Right lobe of liver (tissue), 6 donors: ENCODE measurements around the gene RAX. TPM values are rescaled to one million over a fixed set of nuclear protein-coding genes. Genes with fewer than 3 reads are reported as not detected.
A peak's percentile ranks its signal among the peaks of the same experiment; 100 is the strongest.

Source experiments
- ATAC-seq, 4 donors: fragments of 200-7000 bp; cut with Tn5 transposase; one replicate each; pipeline ENCODE4 v1.9.1; 2020; ENCODE audit warnings: mild to moderate bottlenecking in 4 of 4, moderate library complexity in 4 of 4
- DNase-seq, 3 donors: peaks; one replicate each; pipeline ENCODE4 v3.0.0-alpha.2; 2020
- H3K27ac ChIP-seq, 3 donors: fragments of 200-600 bp; one replicate each; pipeline ENCODE4 v1.8.0; 2022
- H3K27me3 ChIP-seq, 2 donors: fragments of 200-600 bp; one replicate each; pipeline ENCODE4 v1.8.0; 2022
- H3K36me3 ChIP-seq, 4 donors: fragments of 200-600 bp; sonication (generic) in 1 of 4; one replicate each; pipeline versions ENCODE4 v1.5.1 to v1.8.0; 2017 to 2022; ENCODE audit warnings: control low read depth in 1 of 4
- H3K4me1 ChIP-seq, 4 donors: fragments of 200-600 bp; sonication (generic) in 1 of 4; one replicate each; pipeline versions ENCODE4 v1.5.1 to v1.8.0; 2017 to 2022; ENCODE audit warnings: control low read depth in 1 of 4
- H3K4me3 ChIP-seq, 3 donors: fragments of 200-600 bp; one replicate each; pipeline ENCODE4 v1.8.0; 2022
- H3K9me3 ChIP-seq, 4 donors: fragments of 200-600 bp; sonication (generic) in 1 of 4; one replicate each; pipeline versions ENCODE4 v1.5.1 to v1.8.0; 2017 to 2022; ENCODE audit warnings: control low read depth in 1 of 4
- CTCF ChIP-seq, 4 donors: fragments of 200-600 bp in 3 of 4; fragments of 450-650 bp in 1 of 4; IDR thresholded peaks; one replicate each; pipeline versions ENCODE4 v1.5.1 to v1.8.0; 2016 to 2022; ENCODE audit warnings: antibody characterized with exemption in 4 of 4, mild to moderate bottlenecking in 2 of 4
- POLR2A ChIP-seq: fragments of 450-650 bp; IDR thresholded peaks from one replicate; pipeline ENCODE4 v1.6.1; 2017; ENCODE audit warnings: antibody characterized with exemption, mild to moderate bottlenecking
- WGBS: methylation state at CpG from one replicate; pipeline ENCODE4 v1.1.6; 2018; ENCODE audit warnings: low coverage, low lambda C conversion rate; ENCODE audit not compliant: insufficient coverage; ENCODE audit errors: missing lambda C conversion rate; 5-methylcytosine and 5-hydroxymethylcytosine counted together
- intact Hi-C, 2 donors: fragments of 100-400 bp; cut with DNase I; formaldehyde crosslinking; loops; one replicate each; pipeline versions ENCODE4 v1.11.2 to v1.14.1; 2022
- total RNA-seq, 6 experiments: library from RNA; depleted of rRNA in 2 of 6; stranded (reverse); fragments of >200 nt in 2 of 6; fragmentation: NEBNext Ultra II Directional in 3 of 6; extraction: Animal tissue kit (Norgen Biotek cat#: 25700) in 3 of 6; gene quantifications; one replicate each; pipeline versions ENCODE4 v1.1.0 to v1.2.4, GENCODE V29; 2016 to 2023
- donor health status: DM: no; HTN: yes; CAD: no.
- donor health status: DM: no; HTN: no; CAD: no.
- donor health status: DM: no; HTN: no; CAD: no.
- donor health status: DM: no; HTN: yes; CAD: no.
- donor health status: DM: no; HTN: yes; CAD: no.

Gene RAX
- total RNA-seq, 6 experiments from 2014 or later = not detected

- WGBS = 4% methylated on average over 1 of the region's 1 CpG
- intact Hi-C loops = no loop called here
These were observed 6.8 kb downstream of the RAX start for GRCh38 chr18:59266459-59266858.

GRCh38 chr18:59265974-59266369, 7.3 kb downstream of the RAX start:
- H3K27ac ChIP-seq = no peak overlapping the region
- TF ChIP-seq CTCF (IDR thresholded peaks at IDR 0.05) (no peak), POLR2A (no peak)
- ATAC-seq = no peak
- H3K9me3 ChIP-seq = no peaks in the 10 kb centered on the region
- whole genome bisulfite sequencing = 5% methylated on average over 7 of the region's 12 CpGs
- peaks cover 15 to 60% of the 10 kb centered on the region in 2 donors for H3K27me3 ChIP-seq
- no peak for DNase-seq
- H3K4me1 ChIP-seq = no peaks in the 10 kb centered on the region
- intact Hi-C loops = no loop called here
- H3K36me3 ChIP-seq = no peaks in the 10 kb centered on the region
- no peak overlapping the region for H3K4me3 ChIP-seq

More at GRCh38 chr18:59266459-59266858, 6.8 kb downstream of the RAX start:
- no peaks in the 10 kb centered on the region for H3K4me1 ChIP-seq
- no peaks in the 10 kb centered on the region for H3K9me3 ChIP-seq
- DNase-seq (no peak), ATAC-seq (no peak)
- H3K4me3 ChIP-seq = no peak overlapping the region
- H3K27me3 ChIP-seq = peaks cover 18 to 64% of the 10 kb centered on the region in 2 donors
- TF ChIP-seq POLR2A (no peak), CTCF (IDR thresholded peaks at IDR 0.05) (no peak)
- no peak overlapping the region for H3K27ac ChIP-seq
- H3K36me3 ChIP-seq = no peaks in the 10 kb centered on the region

GRCh38 chr18:59265246-59265973, 7.8 kb downstream of the RAX start:
- 6% methylated on average over 30 of the region's 38 CpGs for WGBS
- peaks cover 14 to 54% of the 10 kb centered on the region in 2 donors for H3K27me3 ChIP-seq
- no peak for DNase-seq

GRCh38 chr18:59264651-59265245, 8.5 kb downstream of the RAX start:
- no peaks in the 10 kb centered on the region for H3K9me3 ChIP-seq
- intact Hi-C loops = no loop called here
- WGBS = 4% methylated on average over 19 of the region's 41 CpGs
- H3K4me3 ChIP-seq = no peak overlapping the region
- DNase-seq (no peak), ATAC-seq (peak in 1 of 4 donors; percentile 31)
- TF ChIP-seq CTCF (IDR thresholded peaks at IDR 0.05) = no peak
- no peak for TF ChIP-seq POLR2A
- H3K4me1 ChIP-seq = no peaks in the 10 kb centered on the region
- peaks cover 14 to 47% of the 10 kb centered on the region in 2 donors for H3K27me3 ChIP-seq
- H3K27ac ChIP-seq = no peak overlapping the region
- H3K36me3 ChIP-seq = no peaks in the 10 kb centered on the region

More at GRCh38 chr18:59265246-59265973, 7.8 kb downstream of the RAX start:
- Histone ChIP-seq H3K36me3 (no peaks in the 10 kb centered on the region), H3K4me1 (no peaks in the 10 kb centered on the region), H3K9me3 (no peaks in the 10 kb centered on the region), H3K4me3 (no peak overlapping the region), H3K27ac (no peak overlapping the region)
- intact Hi-C loops = no loop called here
- peak in 2 of 4 donors; percentile 31 for ATAC-seq
- no peak for TF ChIP-seq POLR2A
- TF ChIP-seq CTCF (IDR thresholded peaks at IDR 0.05) = no peak
